Inflammatory macrophage treated with lipopolysaccharide for 4 hours (primary cell): ENCODE measurements around the gene SSR1.
"Not testable (repeated sequence)": the region's sequence is repeated elsewhere in the genome, so short reads cannot be mapped to it uniquely, and the experiment has no call there.

Source experiments
- DNase-seq: peaks from one replicate; pipeline ENCODE4 v3.0.0-alpha.2; 2020

The SSR1 gene

GRCh38 chr6:7312616-7313504, at the start of gene SSR1:
Gene SSR1, minus strand, starts transcription at chr6:7313199. Its CDS starts 79 bp downstream, at chr6:7313120.
- DNase-seq: peak; percentile 98

GRCh38 chr6:7351916-7352315, 38.9 kb upstream of the SSR1 start:
- not testable (repeated sequence) for DNase-seq

- DNase-seq: not testable (repeated sequence)
Observed at GRCh38 chr6:7350591-7350990, 37.6 kb upstream of the SSR1 start.

GRCh38 chr6:7347551-7347997, 34.6 kb upstream of the SSR1 start:
- DNase-seq: not testable (repeated sequence)

GRCh38 chr6:7344773-7345450, 31.9 kb upstream of the SSR1 start:
- DNase-seq: not testable (repeated sequence)

- no peak for DNase-seq
Observed at GRCh38 chr6:7343546-7344475, 30.8 kb upstream of the SSR1 start.

- DNase-seq: no peak
Observed at GRCh38 chr6:7341989-7342742, 29.2 kb upstream of the SSR1 start.

GRCh38 chr6:7341271-7341670, 28.3 kb upstream of the SSR1 start:
- no peak for DNase-seq

- peak; percentile 70 for DNase-seq
Observed at GRCh38 chr6:7339007-7339732, 26.2 kb upstream of the SSR1 start.

GRCh38 chr6:7338031-7338430, 25.0 kb upstream of the SSR1 start:
- DNase-seq: no peak

GRCh38 chr6:7335519-7335918, 22.5 kb upstream of the SSR1 start:
- DNase-seq: no peak

GRCh38 chr6:7334685-7335084, 21.7 kb upstream of the SSR1 start:
- DNase-seq: no peak

- peak; percentile 80 for DNase-seq
Observed at GRCh38 chr6:7332090-7332745, 19.2 kb upstream of the SSR1 start.

- DNase-seq: no peak
Observed at GRCh38 chr6:7331452-7331851, 18.5 kb upstream of the SSR1 start.

GRCh38 chr6:7328243-7328642, 15.2 kb upstream of the SSR1 start:
- DNase-seq: peak; percentile 79

GRCh38 chr6:7325750-7326149, 12.8 kb upstream of the SSR1 start:
- no peak for DNase-seq

- DNase-seq: peak; percentile 94
Observed at GRCh38 chr6:7324520-7324919, 11.5 kb upstream of the SSR1 start.

GRCh38 chr6:7323074-7323473, 10.1 kb upstream of the SSR1 start:
- no peak for DNase-seq

- DNase-seq: not testable (repeated sequence)
Observed at GRCh38 chr6:7321866-7322265, 8.9 kb upstream of the SSR1 start.

GRCh38 chr6:7319406-7319805, 6.4 kb upstream of the SSR1 start:
- DNase-seq: not testable (repeated sequence)

- no peak for DNase-seq
Observed at GRCh38 chr6:7317538-7317937, 4.5 kb upstream of the SSR1 start.
